ENCODE data around the gene PICK1. TPM values are rescaled to one million over a fixed set of nuclear protein-coding genes. Genes with fewer than 3 reads are reported as not detected.

Gene PICK1
- total and polyA plus RNA-seq, 10 of the 15 experiments (the other 5 are each of a cell fraction or from before 2014, with no cell fraction given), result 0.07 to 19.2 (median 10.9) TPM

DNA sequence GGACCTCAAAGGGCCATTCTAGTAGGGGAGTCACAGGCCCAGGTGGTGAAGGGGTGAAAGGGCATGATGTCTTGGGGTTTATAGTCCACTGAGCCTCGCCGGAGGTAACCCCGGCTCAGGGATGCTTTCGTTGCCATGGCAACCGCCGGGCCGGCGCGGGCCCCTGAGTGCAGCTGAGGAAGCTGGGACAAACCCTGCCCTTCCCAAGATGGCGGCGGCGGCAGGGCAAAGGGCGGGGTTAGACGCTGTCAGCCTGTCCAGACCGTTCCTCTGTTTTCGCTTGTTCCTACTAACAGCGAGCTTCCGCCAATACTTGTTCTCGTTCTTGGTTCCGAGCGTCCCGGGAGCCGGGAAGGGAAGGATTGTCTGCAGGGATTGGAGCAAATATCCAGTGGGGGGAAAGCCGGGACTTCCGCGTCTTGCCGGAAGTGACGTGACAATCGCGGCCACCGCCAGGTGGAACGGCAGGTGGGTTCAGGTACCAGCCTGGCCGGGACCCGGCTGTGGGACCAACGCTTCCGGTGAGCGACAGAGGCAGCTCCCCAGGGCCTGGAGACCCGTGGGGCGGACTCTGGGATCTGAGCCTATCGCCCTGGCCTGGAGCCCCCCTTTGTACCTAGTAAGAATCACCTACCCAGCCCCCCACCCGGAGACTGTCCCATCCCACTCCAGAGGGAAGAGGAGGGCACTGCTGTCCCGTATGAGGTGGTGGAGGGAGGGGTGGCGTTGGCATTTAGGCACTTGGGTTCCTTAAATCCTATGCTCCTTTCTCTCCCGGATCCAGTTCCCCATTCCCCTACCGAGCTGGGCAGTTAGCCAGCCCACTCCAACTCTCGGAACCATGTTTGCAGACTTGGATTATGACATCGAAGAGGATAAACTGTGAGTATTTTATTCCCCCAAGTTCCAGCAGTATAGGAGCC is at the start of gene PICK1 (continued):
- TF ChIP-seq, protein P1, sequence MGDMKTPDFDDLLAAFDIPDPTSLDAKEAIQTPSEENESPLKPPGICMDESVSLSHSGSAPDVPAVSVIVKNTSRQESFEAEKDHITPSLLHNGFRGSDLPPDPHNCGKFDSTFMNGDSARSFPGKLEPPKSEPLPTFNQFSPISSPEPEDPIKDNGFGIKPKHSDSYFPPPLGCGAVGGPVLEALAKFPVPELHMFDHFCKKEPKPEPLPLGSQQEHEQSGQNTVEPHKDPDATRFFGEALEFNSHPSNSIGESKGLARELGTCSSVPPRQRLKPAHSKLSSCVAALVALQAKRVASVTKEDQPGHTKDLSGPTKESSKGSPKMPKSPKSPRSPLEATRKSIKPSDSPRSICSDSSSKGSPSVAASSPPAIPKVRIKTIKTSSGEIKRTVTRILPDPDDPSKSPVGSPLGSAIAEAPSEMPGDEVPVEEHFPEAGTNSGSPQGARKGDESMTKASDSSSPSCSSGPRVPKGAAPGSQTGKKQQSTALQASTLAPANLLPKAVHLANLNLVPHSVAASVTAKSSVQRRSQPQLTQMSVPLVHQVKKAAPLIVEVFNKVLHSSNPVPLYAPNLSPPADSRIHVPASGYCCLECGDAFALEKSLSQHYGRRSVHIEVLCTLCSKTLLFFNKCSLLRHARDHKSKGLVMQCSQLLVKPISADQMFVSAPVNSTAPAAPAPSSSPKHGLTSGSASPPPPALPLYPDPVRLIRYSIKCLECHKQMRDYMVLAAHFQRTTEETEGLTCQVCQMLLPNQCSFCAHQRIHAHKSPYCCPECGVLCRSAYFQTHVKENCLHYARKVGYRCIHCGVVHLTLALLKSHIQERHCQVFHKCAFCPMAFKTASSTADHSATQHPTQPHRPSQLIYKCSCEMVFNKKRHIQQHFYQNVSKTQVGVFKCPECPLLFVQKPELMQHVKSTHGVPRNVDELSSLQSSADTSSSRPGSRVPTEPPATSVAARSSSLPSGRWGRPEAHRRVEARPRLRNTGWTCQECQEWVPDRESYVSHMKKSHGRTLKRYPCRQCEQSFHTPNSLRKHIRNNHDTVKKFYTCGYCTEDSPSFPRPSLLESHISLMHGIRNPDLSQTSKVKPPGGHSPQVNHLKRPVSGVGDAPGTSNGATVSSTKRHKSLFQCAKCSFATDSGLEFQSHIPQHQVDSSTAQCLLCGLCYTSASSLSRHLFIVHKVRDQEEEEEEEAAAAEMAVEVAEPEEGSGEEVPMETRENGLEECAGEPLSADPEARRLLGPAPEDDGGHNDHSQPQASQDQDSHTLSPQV (IDR thresholded peaks at IDR 0.05), result peak; percentile 99
- TF ChIP-seq CREB1 (IDR thresholded peaks at IDR 0.05; ENCODE audit: low read depth), result peak; percentile 88
- TF ChIP-seq TCF12 (IDR thresholded peaks at IDR 0.05; ENCODE audit: low read depth, low read length), result peak; percentile 57; the same call in 1 of the 2 replicates
- TF ChIP-seq, protein P2, sequence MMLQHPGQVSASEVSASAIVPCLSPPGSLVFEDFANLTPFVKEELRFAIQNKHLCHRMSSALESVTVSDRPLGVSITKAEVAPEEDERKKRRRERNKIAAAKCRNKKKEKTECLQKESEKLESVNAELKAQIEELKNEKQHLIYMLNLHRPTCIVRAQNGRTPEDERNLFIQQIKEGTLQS (IDR thresholded peaks at IDR 0.05; ENCODE audit: borderline replicate concordance, extremely low read depth, low read depth, low read length), result no peak
- no peak for TF ChIP-seq MYC (IDR thresholded peaks at IDR 0.05; ENCODE audit: insufficient read depth, insufficient read length, insufficient replicate concordance, low read length, severe bottlenecking)
- TF ChIP-seq SMAD1 (IDR thresholded peaks at IDR 0.05; ENCODE audit: low read depth, partially characterized antibody), result no peak
- TF ChIP-seq, protein P3, sequence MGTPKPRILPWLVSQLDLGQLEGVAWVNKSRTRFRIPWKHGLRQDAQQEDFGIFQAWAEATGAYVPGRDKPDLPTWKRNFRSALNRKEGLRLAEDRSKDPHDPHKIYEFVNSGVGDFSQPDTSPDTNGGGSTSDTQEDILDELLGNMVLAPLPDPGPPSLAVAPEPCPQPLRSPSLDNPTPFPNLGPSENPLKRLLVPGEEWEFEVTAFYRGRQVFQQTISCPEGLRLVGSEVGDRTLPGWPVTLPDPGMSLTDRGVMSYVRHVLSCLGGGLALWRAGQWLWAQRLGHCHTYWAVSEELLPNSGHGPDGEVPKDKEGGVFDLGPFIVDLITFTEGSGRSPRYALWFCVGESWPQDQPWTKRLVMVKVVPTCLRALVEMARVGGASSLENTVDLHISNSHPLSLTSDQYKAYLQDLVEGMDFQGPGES (IDR thresholded peaks at IDR 0.05), result no peak
- TF ChIP-seq TARDBP (IDR thresholded peaks at IDR 0.05; ENCODE audit: borderline replicate concordance), result no peak
- TF ChIP-seq RELA (IDR thresholded peaks at IDR 0.05; ENCODE audit: borderline replicate concordance, partially characterized antibody), result peak; percentile 67
- TF ChIP-seq YY1 (IDR thresholded peaks at IDR 0.05; ENCODE audit: low read depth, low read length), result peak; percentile 100
- no peak for TF ChIP-seq WRNIP1 (IDR thresholded peaks at IDR 0.05; ENCODE audit: borderline replicate concordance, low read depth, low read length)
- peak; percentile 88 for TF ChIP-seq IKZF1 (conservative IDR thresholded peaks at IDR 0.05)
- peak; percentile 56; the same call in 1 of the 2 replicates for TF ChIP-seq TAF1 (IDR thresholded peaks at IDR 0.05; ENCODE audit: borderline replicate concordance, low read depth, low read length)
- 0 out of 2 replicates have a peak, but pooled peaks have one; percentile 82 for TF ChIP-seq STAT1 (conservative IDR thresholded peaks at IDR 0.05)
- TF ChIP-seq, protein P4, sequence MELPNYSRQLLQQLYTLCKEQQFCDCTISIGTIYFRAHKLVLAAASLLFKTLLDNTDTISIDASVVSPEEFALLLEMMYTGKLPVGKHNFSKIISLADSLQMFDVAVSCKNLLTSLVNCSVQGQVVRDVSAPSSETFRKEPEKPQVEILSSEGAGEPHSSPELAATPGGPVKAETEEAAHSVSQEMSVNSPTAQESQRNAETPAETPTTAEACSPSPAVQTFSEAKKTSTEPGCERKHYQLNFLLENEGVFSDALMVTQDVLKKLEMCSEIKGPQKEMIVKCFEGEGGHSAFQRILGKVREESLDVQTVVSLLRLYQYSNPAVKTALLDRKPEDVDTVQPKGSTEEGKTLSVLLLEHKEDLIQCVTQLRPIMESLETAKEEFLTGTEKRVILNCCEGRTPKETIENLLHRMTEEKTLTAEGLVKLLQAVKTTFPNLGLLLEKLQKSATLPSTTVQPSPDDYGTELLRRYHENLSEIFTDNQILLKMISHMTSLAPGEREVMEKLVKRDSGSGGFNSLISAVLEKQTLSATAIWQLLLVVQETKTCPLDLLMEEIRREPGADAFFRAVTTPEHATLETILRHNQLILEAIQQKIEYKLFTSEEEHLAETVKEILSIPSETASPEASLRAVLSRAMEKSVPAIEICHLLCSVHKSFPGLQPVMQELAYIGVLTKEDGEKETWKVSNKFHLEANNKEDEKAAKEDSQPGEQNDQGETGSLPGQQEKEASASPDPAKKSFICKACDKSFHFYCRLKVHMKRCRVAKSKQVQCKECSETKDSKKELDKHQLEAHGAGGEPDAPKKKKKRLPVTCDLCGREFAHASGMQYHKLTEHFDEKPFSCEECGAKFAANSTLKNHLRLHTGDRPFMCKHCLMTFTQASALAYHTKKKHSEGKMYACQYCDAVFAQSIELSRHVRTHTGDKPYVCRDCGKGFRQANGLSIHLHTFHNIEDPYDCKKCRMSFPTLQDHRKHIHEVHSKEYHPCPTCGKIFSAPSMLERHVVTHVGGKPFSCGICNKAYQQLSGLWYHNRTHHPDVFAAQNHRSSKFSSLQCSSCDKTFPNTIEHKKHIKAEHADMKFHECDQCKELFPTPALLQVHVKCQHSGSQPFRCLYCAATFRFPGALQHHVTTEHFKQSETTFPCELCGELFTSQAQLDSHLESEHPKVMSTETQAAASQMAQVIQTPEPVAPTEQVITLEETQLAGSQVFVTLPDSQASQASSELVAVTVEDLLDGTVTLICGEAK (IDR thresholded peaks at IDR 0.05; ENCODE audit: borderline replicate concordance), result peak; percentile 94
- TF ChIP-seq RUNX3 (IDR thresholded peaks at IDR 0.05; ENCODE audit: low read length), result no peak; the same call in none of the 2 replicates
- TF ChIP-seq MEF2B (IDR thresholded peaks at IDR 0.05; ENCODE audit: partially characterized antibody, poor library complexity, severe bottlenecking), result peak; percentile 52
